ENCODE data around the gene GAMT. TPM values are rescaled to one million over a fixed set of nuclear protein-coding genes. Genes with fewer than 3 reads are reported as not detected.

Gene GAMT
- total RNA-seq, 1 experiment from 2014 or later: 27.7 TPM

DNA sequence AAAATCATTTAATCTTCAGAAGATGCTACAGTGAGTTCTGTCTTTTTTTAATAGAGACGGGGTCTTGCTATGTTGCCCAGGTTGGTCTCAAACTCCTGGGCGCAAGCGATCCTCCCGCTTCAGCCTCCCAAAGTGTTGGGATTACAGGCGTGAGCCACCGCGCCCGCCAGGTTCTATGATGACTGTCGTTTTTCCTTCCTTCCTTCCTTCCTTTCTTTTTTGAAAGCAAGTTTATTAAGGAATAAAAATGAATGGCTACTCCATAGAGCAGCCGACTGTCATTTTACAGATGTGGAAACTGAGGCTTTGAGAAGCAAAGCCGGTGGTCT is 511 bp upstream of the GAMT start (continued):
- TF ChIP-seq TP53 (CRISPR knock-in tag; IDR thresholded peaks at IDR 0.05) (no peak), GTF2I (CRISPR knock-in tag; conservative IDR thresholded peaks at IDR 0.05) (peak; percentile 84), NR1H2 (CRISPR knock-in tag; IDR thresholded peaks at IDR 0.05) (no peak)

DNA sequence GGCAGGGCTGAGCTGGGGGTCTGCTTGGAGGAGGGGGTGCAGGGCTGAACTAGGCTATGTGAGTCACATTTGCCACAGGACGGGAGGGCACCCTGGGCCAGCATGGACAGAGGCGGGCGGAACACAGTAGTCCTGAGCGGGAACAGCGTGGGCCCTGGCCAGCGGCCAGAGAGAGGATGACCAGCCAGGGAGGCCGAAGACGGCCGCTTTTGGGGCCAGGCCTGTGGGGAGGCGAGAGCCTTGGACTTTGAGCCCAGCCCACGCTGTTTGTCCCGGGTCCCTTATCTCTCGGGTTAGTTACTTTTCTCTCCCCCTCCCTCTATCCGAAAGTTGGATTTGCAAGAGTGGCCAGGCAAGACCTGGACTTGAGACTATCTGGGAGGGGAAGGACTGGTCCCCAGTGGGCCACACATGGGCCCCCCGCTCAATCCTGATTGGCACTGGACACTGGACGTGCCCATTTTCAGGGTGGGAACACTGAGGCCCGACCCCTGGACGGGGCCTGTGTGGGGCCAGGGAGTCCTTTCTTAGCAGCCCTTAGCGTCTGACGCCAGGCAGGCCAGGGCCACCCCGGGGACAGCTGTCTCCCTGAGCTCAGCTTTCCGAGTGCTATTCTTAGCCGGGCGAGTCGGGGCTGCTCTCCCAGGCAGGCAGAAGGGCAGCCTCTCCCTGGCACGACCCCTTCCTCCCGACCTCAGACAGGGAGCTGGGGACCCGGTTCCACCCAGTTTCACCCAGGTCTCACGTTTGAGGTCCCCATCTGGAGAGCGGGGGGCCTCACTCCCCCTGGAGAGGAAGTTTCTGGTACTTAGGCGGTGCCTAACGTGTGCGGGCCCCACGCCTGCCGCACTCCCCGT is 833 bp downstream of the GAMT start:
- CTCF ChIA-PET: interaction anchor here (1.1 kb wide), 1 partner anchor 87 kb away, joined by 3 read pairs; no protein-coding TSS in a partner anchor
- peak overlapping the region; percentile 65 for H3K4me3 Mint-ChIP-seq

More for the DNA sequence above, 833 bp downstream of the GAMT start:
- Mint-ChIP-seq H3K27me3 (ENCODE audit: low read depth) (peaks cover 6% of the 10 kb centered on the region; the same call in 1 of the 2 replicates), H3K9me3 (no peaks in the 10 kb centered on the region), H3K36me3 (peaks cover 2% of the 10 kb centered on the region; the same call in 1 of the 2 replicates), H3K27ac (no peak overlapping the region), H3K4me1 (peaks cover 7% of the 10 kb centered on the region)
- POLR2A ChIA-PET: no interaction called here
- ATAC-seq (peak; percentile 5; the same call in 1 of the 2 replicates), DNase-seq (ENCODE audit: low spot score) (no peak)
- TF ChIP-seq CREB1 (CRISPR knock-in tag; IDR thresholded peaks at IDR 0.05): no peak
- no peak for TF ChIP-seq NFYB (CRISPR knock-in tag; conservative IDR thresholded peaks at IDR 0.05; ENCODE audit: low read depth)
- TF ChIP-seq, protein P1, sequence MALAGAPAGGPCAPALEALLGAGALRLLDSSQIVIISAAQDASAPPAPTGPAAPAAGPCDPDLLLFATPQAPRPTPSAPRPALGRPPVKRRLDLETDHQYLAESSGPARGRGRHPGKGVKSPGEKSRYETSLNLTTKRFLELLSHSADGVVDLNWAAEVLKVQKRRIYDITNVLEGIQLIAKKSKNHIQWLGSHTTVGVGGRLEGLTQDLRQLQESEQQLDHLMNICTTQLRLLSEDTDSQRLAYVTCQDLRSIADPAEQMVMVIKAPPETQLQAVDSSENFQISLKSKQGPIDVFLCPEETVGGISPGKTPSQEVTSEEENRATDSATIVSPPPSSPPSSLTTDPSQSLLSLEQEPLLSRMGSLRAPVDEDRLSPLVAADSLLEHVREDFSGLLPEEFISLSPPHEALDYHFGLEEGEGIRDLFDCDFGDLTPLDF (CRISPR knock-in tag; IDR thresholded peaks at IDR 0.05): no peak
- no peak for TF ChIP-seq MYBL2 (CRISPR knock-in tag; IDR thresholded peaks at IDR 0.05)
- no peak for TF ChIP-seq TEAD1 (CRISPR knock-in tag; IDR thresholded peaks at IDR 0.05)
- TF ChIP-seq ZNF416 (CRISPR knock-in tag; IDR thresholded peaks at IDR 0.05): no peak
- no peak for TF ChIP-seq CBFB (CRISPR knock-in tag; IDR thresholded peaks at IDR 0.05; ENCODE audit: low read depth)
- peak; percentile 84 for TF ChIP-seq ZNF121 (CRISPR knock-in tag; IDR thresholded peaks at IDR 0.05)
- TF ChIP-seq, protein P2, sequence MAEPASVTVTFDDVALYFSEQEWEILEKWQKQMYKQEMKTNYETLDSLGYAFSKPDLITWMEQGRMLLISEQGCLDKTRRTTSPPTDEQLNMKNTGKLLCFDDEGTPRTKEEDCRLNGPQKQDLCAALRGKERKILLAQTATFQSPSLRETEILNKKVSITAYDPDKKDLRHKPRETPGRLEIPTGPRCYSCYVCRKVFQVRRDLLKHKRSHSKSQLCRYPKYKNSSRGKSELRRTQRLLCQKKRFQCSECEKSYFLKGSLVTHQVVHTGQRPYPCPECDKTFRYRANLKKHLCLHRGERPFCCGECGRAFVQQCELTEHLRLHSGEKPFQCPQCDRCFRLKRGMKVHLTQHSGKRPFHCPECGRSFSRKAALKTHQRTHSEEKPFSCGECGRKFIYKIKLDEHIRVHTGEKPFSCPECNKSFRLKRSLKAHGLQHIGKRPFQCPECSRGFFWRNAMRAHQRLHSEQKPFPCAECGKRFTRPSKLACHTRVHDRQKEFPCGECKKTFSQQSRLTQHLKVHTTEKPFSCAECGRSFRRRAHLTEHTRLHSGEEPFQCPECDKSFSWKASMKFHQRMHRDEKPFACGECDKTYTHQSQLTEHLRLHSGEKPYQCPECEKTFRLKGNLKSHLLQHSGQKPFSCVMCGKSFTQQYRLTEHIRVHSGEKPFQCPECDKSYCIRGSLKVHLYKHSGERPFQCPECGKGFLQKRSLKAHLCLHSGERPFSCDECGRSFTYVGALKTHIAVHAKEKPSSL (CRISPR knock-in tag; conservative IDR thresholded peaks at IDR 0.05): no peak
- TF ChIP-seq NR2C2 (CRISPR knock-in tag; IDR thresholded peaks at IDR 0.05): no peak
- no peak for TF ChIP-seq FOXJ3 (CRISPR knock-in tag; IDR thresholded peaks at IDR 0.05; ENCODE audit: borderline replicate concordance)
- no peak for TF ChIP-seq NR3C1 (CRISPR knock-in tag; conservative IDR thresholded peaks at IDR 0.05; ENCODE audit: low read depth)
- TF ChIP-seq, protein P3, sequence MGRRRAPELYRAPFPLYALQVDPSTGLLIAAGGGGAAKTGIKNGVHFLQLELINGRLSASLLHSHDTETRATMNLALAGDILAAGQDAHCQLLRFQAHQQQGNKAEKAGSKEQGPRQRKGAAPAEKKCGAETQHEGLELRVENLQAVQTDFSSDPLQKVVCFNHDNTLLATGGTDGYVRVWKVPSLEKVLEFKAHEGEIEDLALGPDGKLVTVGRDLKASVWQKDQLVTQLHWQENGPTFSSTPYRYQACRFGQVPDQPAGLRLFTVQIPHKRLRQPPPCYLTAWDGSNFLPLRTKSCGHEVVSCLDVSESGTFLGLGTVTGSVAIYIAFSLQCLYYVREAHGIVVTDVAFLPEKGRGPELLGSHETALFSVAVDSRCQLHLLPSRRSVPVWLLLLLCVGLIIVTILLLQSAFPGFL (CRISPR knock-in tag; IDR thresholded peaks at IDR 0.05; ENCODE audit: borderline replicate concordance): no peak
- no peak for TF ChIP-seq SOX15 (CRISPR knock-in tag; IDR thresholded peaks at IDR 0.05)
- TF ChIP-seq, protein P4, sequence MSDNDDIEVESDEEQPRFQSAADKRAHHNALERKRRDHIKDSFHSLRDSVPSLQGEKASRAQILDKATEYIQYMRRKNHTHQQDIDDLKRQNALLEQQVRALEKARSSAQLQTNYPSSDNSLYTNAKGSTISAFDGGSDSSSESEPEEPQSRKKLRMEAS (CRISPR knock-in tag; IDR thresholded peaks at IDR 0.05): no peak
- TF ChIP-seq ZNF396 (CRISPR knock-in tag; IDR thresholded peaks at IDR 0.05; ENCODE audit: borderline replicate concordance): no peak
- peak; percentile 96 for TF ChIP-seq GTF2I (CRISPR knock-in tag; conservative IDR thresholded peaks at IDR 0.05)
- TF ChIP-seq GABPB1 (CRISPR knock-in tag; IDR thresholded peaks at IDR 0.05): peak; percentile 60
- TF ChIP-seq, protein P5, sequence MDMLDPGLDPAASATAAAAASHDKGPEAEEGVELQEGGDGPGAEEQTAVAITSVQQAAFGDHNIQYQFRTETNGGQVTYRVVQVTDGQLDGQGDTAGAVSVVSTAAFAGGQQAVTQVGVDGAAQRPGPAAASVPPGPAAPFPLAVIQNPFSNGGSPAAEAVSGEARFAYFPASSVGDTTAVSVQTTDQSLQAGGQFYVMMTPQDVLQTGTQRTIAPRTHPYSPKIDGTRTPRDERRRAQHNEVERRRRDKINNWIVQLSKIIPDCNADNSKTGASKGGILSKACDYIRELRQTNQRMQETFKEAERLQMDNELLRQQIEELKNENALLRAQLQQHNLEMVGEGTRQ (CRISPR knock-in tag; IDR thresholded peaks at IDR 0.05): no peak
- TF ChIP-seq OVOL2 (CRISPR knock-in tag; IDR thresholded peaks at IDR 0.05; ENCODE audit: borderline replicate concordance): no peak
- TF ChIP-seq KAT7 (CRISPR knock-in tag; IDR thresholded peaks at IDR 0.05; ENCODE audit: borderline replicate concordance): 0 out of 2 replicates have a peak, but pooled peaks have one; percentile 18
- TF ChIP-seq, protein P6, sequence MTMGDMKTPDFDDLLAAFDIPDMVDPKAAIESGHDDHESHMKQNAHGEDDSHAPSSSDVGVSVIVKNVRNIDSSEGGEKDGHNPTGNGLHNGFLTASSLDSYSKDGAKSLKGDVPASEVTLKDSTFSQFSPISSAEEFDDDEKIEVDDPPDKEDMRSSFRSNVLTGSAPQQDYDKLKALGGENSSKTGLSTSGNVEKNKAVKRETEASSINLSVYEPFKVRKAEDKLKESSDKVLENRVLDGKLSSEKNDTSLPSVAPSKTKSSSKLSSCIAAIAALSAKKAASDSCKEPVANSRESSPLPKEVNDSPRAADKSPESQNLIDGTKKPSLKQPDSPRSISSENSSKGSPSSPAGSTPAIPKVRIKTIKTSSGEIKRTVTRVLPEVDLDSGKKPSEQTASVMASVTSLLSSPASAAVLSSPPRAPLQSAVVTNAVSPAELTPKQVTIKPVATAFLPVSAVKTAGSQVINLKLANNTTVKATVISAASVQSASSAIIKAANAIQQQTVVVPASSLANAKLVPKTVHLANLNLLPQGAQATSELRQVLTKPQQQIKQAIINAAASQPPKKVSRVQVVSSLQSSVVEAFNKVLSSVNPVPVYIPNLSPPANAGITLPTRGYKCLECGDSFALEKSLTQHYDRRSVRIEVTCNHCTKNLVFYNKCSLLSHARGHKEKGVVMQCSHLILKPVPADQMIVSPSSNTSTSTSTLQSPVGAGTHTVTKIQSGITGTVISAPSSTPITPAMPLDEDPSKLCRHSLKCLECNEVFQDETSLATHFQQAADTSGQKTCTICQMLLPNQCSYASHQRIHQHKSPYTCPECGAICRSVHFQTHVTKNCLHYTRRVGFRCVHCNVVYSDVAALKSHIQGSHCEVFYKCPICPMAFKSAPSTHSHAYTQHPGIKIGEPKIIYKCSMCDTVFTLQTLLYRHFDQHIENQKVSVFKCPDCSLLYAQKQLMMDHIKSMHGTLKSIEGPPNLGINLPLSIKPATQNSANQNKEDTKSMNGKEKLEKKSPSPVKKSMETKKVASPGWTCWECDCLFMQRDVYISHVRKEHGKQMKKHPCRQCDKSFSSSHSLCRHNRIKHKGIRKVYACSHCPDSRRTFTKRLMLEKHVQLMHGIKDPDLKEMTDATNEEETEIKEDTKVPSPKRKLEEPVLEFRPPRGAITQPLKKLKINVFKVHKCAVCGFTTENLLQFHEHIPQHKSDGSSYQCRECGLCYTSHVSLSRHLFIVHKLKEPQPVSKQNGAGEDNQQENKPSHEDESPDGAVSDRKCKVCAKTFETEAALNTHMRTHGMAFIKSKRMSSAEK (CRISPR knock-in tag; IDR thresholded peaks at IDR 0.05; ENCODE audit: borderline replicate concordance): no peak
- no peak for TF ChIP-seq ZNF138 (CRISPR knock-in tag; conservative IDR thresholded peaks at IDR 0.05)
- no peak for TF ChIP-seq FOXP1 (CRISPR knock-in tag; IDR thresholded peaks at IDR 0.05; ENCODE audit: borderline replicate concordance)
- no peak for TF ChIP-seq ZBTB21 (CRISPR knock-in tag; IDR thresholded peaks at IDR 0.05; ENCODE audit: borderline replicate concordance)
